HepG2 (cell line): ENCODE results near the gene TSPAN18. TPM values are rescaled to one million over a fixed set of nuclear protein-coding genes. Genes with fewer than 3 reads are reported as not detected.

Source experiments
- ATAC-seq: fragments of 200-7000 bp; cut with Tn5 transposase; 3 replicates; pipeline ENCODE4 v1.9.1; 2020; ENCODE audit warnings: mild to moderate bottlenecking, moderate library complexity
- BruUV-seq: library from RNA; stranded (reverse); fragments of 400-500 nt; replicated peaks from 2 replicates; lab custom pipeline; 2021; lab: Mats Ljungman, UMichigan
- CTCF ChIA-PET: fragments of 300-600 bp; formaldehyde crosslinking; extraction: SDS; loops from one replicate; lab custom pipeline; 2021; ENCODE audit warnings: low total read pairs, inconsistent platforms, low intra/inter-chr PET ratio; lab: Yijun Ruan, JAX
- POLR2A ChIA-PET: fragments of 350-600 bp; sonication (Branson Sonifier 250); formaldehyde crosslinking; loops from one replicate; lab custom pipeline; 2020; ENCODE audit warnings: antibody characterized with exemption, inconsistent platforms; lab: Yijun Ruan, JAX
- DNase-seq: peaks from one replicate; pipeline ENCODE4 v3.0.0-alpha.2; 2015; ENCODE audit warnings: low spot score
- FAIRE-seq: peaks from 3 replicates; lab custom pipeline; 2011; peaks lifted over from hg19 to GRCh38; lab: Jason Lieb, UNC
- H2AFZ ChIP-seq: one replicate; pipeline ENCODE4 v1.6.1; 2011; ENCODE audit warnings: low read length, inconsistent platforms
- H3K27ac ChIP-seq: fragments of 300-600 bp; 3 replicates; pipeline ENCODE4 v1.8.0; 2011; ENCODE audit warnings: mixed run types, mild to moderate bottlenecking, mixed read lengths, low read length, inconsistent platforms; ENCODE audit not compliant: insufficient read depth; ENCODE audit errors: extremely low read length
- H3K27me3 ChIP-seq, 2 experiments: fragments of 200-600 bp in 1 of 2; 2 replicates in 1 of 2; 3 replicates in 1 of 2; pipeline versions ENCODE4 v1.6.0 to v1.8.0; 2011; ENCODE audit warnings: low read length in 2 of 2, mild to moderate bottlenecking in 2 of 2, moderate library complexity in 2 of 2, inconsistent platforms in 1 of 2; ENCODE audit not compliant: insufficient read depth in 2 of 2, control insufficient read depth in 1 of 2
- H3K36me3 ChIP-seq, 2 experiments: fragments of 200-600 bp in 1 of 2; replicated peaks in 1 of 2; 2 replicates in 1 of 2; 3 replicates in 1 of 2; pipeline versions ENCODE4 v1.5.1 to v1.8.0; 2011; ENCODE audit warnings: low read length in 2 of 2, inconsistent platforms in 1 of 2; ENCODE audit not compliant: insufficient read depth in 2 of 2, control insufficient read depth in 1 of 2
- H3K4me1 ChIP-seq: 2 replicates; pipeline ENCODE4 v1.5.1; 2012; ENCODE audit warnings: low read length, inconsistent platforms; ENCODE audit not compliant: insufficient read depth
- H3K4me2 ChIP-seq: 2 replicates; pipeline ENCODE4 v1.6.0; 2011; ENCODE audit warnings: low read depth, low read length, inconsistent platforms
- H3K4me3 ChIP-seq, 3 experiments: fragments of 200-600 bp in 1 of 3; sonication (generic), shearing (Covaris generic) in 1 of 3; replicated peaks in 1 of 3; 2 replicates each; pipeline ENCODE4 v1.5.1; 2011 to 2016; ENCODE audit warnings: low read length in 3 of 3, inconsistent platforms in 2 of 3, low read depth in 2 of 3, mild to moderate bottlenecking in 2 of 3, control low read depth in 1 of 3, mixed read lengths in 1 of 3; ENCODE audit not compliant: insufficient read depth in 1 of 3
- H3K79me2 ChIP-seq: one replicate; pipeline ENCODE4 v1.6.1; 2011; ENCODE audit warnings: low read length, inconsistent platforms; ENCODE audit not compliant: insufficient read depth
- H3K9ac ChIP-seq: 2 replicates; pipeline ENCODE4 v1.6.0; 2011; ENCODE audit warnings: mild to moderate bottlenecking, low read depth, low read length, inconsistent platforms; ENCODE audit not compliant: insufficient read depth
- H3K9me3 ChIP-seq: 2 replicates; pipeline ENCODE4 v1.5.1; 2012; ENCODE audit warnings: mild to moderate bottlenecking, low read length
- H4K20me1 ChIP-seq: 2 replicates; pipeline ENCODE4 v1.6.0; 2011; ENCODE audit warnings: inconsistent platforms, mild to moderate bottlenecking, low read length, moderate library complexity; ENCODE audit not compliant: insufficient read depth
- GFI1 ChIP-seq: sonication (generic); formaldehyde crosslinking; IDR thresholded peaks from 2 replicates; pipeline ENCODE4 v1.5.0; 2020; ENCODE audit warnings: missing genetic modification reagents, mild to moderate bottlenecking, borderline replicate concordance
- KDM6A ChIP-seq: IDR thresholded peaks from 2 replicates; pipeline ENCODE4 v1.6.1; 2016; ENCODE audit warnings: low read depth
- PPARG ChIP-seq: conservative IDR thresholded peaks from 2 replicates; pipeline ENCODE4 v1.6.1; 2016; ENCODE audit warnings: missing biosample characterization, missing genetic modification reagents
- ZNF7 ChIP-seq: IDR thresholded peaks from 2 replicates; pipeline ENCODE4 v1.6.1; 2016; ENCODE audit warnings: missing biosample characterization, missing genetic modification reagents
- WGBS: methylation state at CpG from one replicate; pipeline ENCODE4 v1.1.6; 2017; ENCODE audit warnings: low lambda C conversion rate; 5-methylcytosine and 5-hydroxymethylcytosine counted together
- in situ Hi-C: cut with HindIII; loops from 2 replicates; pipeline ENCODE4 v1.10.0; 2017; ENCODE audit warnings: low pct_unique_long_range_greater_than_20kb; ENCODE audit not compliant: extremely low pct_ligation_motif_present
- intact Hi-C: fragments of 100-400 bp; cut with micrococcal nuclease; formaldehyde crosslinking; loops from one replicate; pipeline ENCODE4 v1.10.0; 2022; ENCODE audit not compliant: unreplicated experiment
- polyA plus RNA-seq, 8 experiments: library from polyadenylated mRNA; depleted of rRNA in 3 of 8; stranded (reverse) in 7 of 8; unstranded in 1 of 8; fragments of >200 nt; fragmentation: Illumina TruSeq in 4 of 8; extraction: Trizol in 4 of 8; gene quantifications; 2 replicates each; pipeline versions ENCODE4 v1.2.1 to v1.2.3, GENCODE V29; 2011 to 2016; ENCODE audit warnings: low read depth in 4 of 8, missing spikeins in 1 of 8, mixed read lengths in 1 of 8; ENCODE audit not compliant: insufficient read depth in 1 of 8
- total RNA-seq, 5 experiments: library from RNA; depleted of rRNA; stranded (reverse); fragments of >200 nt; fragmentation: Illumina TruSeq; extraction: Trizol; gene quantifications; 2 replicates each; pipeline ENCODE4 v1.2.3, GENCODE V29; 2016; ENCODE audit warnings: low read depth in 1 of 5
- TF ChIP-seq, protein P1 (sequence below): sonication (generic); formaldehyde crosslinking; IDR thresholded peaks from 2 replicates; pipeline ENCODE4 v1.8.0; 2022; ENCODE audit warnings: mild to moderate bottlenecking, missing genetic modification reagents, moderate library complexity
- TF ChIP-seq, protein P2 (sequence below): sonication (generic); formaldehyde crosslinking; IDR thresholded peaks from 2 replicates; pipeline ENCODE4 v1.4.0; 2020; ENCODE audit warnings: missing genetic modification reagents, low read depth, mild to moderate bottlenecking, borderline replicate concordance
- TF ChIP-seq, protein P3 (sequence below): sonication (generic); formaldehyde crosslinking; IDR thresholded peaks from 2 replicates; pipeline ENCODE4 v1.4.0; 2020; ENCODE audit warnings: missing genetic modification reagents

Gene TSPAN18
- total and polyA plus RNA-seq, 2 of the 13 experiments (the other 11 are each of a cell fraction or from before 2014, with no cell fraction given) = not detected

DNA sequence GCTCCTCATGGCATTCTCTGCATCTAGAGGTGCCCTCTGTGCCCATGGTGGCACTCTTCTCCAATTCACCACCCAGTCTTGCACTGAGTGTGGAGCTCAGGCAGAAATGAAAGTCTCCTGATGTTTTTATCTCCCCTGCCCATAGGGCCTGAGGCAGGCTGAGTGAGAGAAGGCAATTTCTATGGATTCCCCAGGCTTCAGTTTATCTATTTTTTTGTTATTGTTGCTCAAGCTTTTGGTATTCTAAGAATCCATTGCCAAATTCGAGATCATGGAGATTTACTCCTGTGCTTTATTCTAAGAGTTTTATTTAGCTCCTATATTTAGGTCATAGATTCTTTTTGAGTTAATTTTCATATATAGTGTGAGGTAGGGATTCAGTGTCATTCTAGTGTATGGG lies 40.7 kb downstream of the TSPAN18 start:
- Histone ChIP-seq H3K9ac (no peak overlapping the region), H4K20me1 (no peaks in the 10 kb centered on the region), H3K36me3 (no peaks in the 10 kb centered on the region), H3K4me1 (0 out of 2 replicates have a peak, but pooled peaks cover 6% of the 10 kb centered on the region), H3K27me3 (no peaks in the 10 kb centered on the region; a peak in 1 of 5 replicates), H2AFZ (no peak overlapping the region), H3K27ac (no peak overlapping the region), H3K4me2 (no peak overlapping the region)
- POLR2A ChIA-PET = no interaction called here
- WGBS = 0% methylated on average over 1 of the region's 1 CpG
- DNase-seq = no peak
- intact Hi-C loops = no loop called here
- no TSS peak for BruUV-seq
- TF ChIP-seq, protein P1, sequence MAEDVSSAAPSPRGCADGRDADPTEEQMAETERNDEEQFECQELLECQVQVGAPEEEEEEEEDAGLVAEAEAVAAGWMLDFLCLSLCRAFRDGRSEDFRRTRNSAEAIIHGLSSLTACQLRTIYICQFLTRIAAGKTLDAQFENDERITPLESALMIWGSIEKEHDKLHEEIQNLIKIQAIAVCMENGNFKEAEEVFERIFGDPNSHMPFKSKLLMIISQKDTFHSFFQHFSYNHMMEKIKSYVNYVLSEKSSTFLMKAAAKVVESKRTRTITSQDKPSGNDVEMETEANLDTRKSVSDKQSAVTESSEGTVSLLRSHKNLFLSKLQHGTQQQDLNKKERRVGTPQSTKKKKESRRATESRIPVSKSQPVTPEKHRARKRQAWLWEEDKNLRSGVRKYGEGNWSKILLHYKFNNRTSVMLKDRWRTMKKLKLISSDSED (CRISPR knock-in tag) = no peak
- TF ChIP-seq ZNF7 = no peak
- TF ChIP-seq PPARG (CRISPR knock-in tag) = no peak
- no peak for TF ChIP-seq GFI1 (CRISPR knock-in tag)
- TF ChIP-seq, protein P2, sequence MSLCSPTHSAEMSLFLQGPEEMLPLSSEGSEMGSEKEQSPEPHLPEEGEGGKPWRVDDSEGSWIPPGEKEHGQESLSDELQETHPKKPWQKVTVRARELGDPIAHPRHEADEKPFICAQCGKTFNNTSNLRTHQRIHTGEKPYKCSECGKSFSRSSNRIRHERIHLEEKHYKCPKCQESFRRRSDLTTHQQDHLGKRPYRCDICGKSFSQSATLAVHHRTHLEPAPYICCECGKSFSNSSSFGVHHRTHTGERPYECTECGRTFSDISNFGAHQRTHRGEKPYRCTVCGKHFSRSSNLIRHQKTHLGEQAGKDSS (CRISPR knock-in tag) = no peak
- TF ChIP-seq, protein P3, sequence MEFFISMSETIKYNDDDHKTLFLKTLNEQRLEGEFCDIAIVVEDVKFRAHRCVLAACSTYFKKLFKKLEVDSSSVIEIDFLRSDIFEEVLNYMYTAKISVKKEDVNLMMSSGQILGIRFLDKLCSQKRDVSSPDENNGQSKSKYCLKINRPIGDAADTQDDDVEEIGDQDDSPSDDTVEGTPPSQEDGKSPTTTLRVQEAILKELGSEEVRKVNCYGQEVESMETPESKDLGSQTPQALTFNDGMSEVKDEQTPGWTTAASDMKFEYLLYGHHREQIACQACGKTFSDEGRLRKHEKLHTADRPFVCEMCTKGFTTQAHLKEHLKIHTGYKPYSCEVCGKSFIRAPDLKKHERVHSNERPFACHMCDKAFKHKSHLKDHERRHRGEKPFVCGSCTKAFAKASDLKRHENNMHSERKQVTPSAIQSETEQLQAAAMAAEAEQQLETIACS = no peak
- TF ChIP-seq KDM6A (CRISPR knock-in tag) = no peak
- TF ChIP-seq, all 625 proteins: peak for 0
- FAIRE-seq (no peak), ATAC-seq (no peak)
- no peak overlapping the region for H3K4me3 ChIP-seq
- in situ Hi-C loops = loop anchor here (10.0 kb wide), 1 partner anchor 143 kb away; no protein-coding TSS in a partner anchor
- CTCF ChIA-PET = no interaction called here
- H3K9me3 ChIP-seq = no peaks in the 10 kb centered on the region
- no peaks in the 10 kb centered on the region for H3K79me2 ChIP-seq
